A673 (cell line): ENCODE data around the gene HNMT. TPM values are rescaled to one million over a fixed set of nuclear protein-coding genes. Genes with fewer than 3 reads are reported as not detected.

ENCODE experiments used
- BruUV-seq: library from RNA; stranded (reverse); fragments of 400-500 nt; replicated peaks from 2 replicates; lab custom pipeline; 2021; lab: Mats Ljungman, UMichigan
- CTCF ChIA-PET: fragments of 300-600 bp; sonication (Branson Sonifier 250); formaldehyde crosslinking; loops from one replicate; lab custom pipeline; 2022; ENCODE audit warnings: antibody characterized with exemption; lab: Charles Lee
- POLR2A ChIA-PET: fragments of 300-600 bp; sonication (Branson Sonifier 250); formaldehyde crosslinking; loops from one replicate; lab custom pipeline; 2022; ENCODE audit warnings: antibody characterized with exemption; ENCODE audit not compliant: low non-redundant PET; lab: Charles Lee
- DNase-seq: peaks from one replicate; pipeline ENCODE4 v3.0.0-alpha.2; 2015; ENCODE audit warnings: low spot score
- H3K27ac ChIP-seq: fragments of 200-600 bp; sonication (generic); 2 replicates; pipeline ENCODE4 v1.5.1; 2016; ENCODE audit warnings: mixed run types, low read depth, mild to moderate bottlenecking, mixed read lengths, antibody characterized with exemption, low read length; ENCODE audit not compliant: poor library complexity, severe bottlenecking
- H3K27me3 ChIP-seq: fragments of 200-600 bp; sonication (generic); replicated peaks from 2 replicates; pipeline ENCODE4 v1.6.1; 2017; ENCODE audit warnings: mixed run types, low read depth, mild to moderate bottlenecking, mixed read lengths, antibody characterized with exemption, low read length; ENCODE audit not compliant: insufficient read depth, poor library complexity
- H3K36me3 ChIP-seq: fragments of 200-600 bp; sonication (generic); 2 replicates; pipeline ENCODE4 v1.6.1; 2016; ENCODE audit warnings: mixed run types, mild to moderate bottlenecking, mixed read lengths, antibody characterized with exemption, low read length; ENCODE audit not compliant: insufficient read depth, poor library complexity, severe bottlenecking
- H3K4me1 ChIP-seq: fragments of 200-600 bp; sonication (generic); 2 replicates; pipeline ENCODE4 v1.6.1; 2017; ENCODE audit warnings: mixed run types, mild to moderate bottlenecking, mixed read lengths, antibody characterized with exemption, low read length; ENCODE audit not compliant: insufficient read depth, poor library complexity, severe bottlenecking
- H3K4me3 ChIP-seq: fragments of 200-600 bp; sonication (generic); 2 replicates; pipeline ENCODE4 v1.5.1; 2016; ENCODE audit warnings: low read depth, mixed run types, mild to moderate bottlenecking, mixed read lengths, low read length; ENCODE audit not compliant: poor library complexity, severe bottlenecking
- H3K9me3 ChIP-seq: fragments of 200-600 bp; sonication (generic); 2 replicates; pipeline ENCODE4 v1.6.1; 2016; ENCODE audit warnings: mixed run types, low read depth, mild to moderate bottlenecking, mixed read lengths, antibody characterized with exemption, low read length; ENCODE audit not compliant: poor library complexity, severe bottlenecking
- EZH2 ChIP-seq: fragments of 200-600 bp; sonication (generic); IDR thresholded peaks from 2 replicates; pipeline ENCODE4 v1.6.1; 2017; ENCODE audit warnings: borderline replicate concordance, low read depth, mild to moderate bottlenecking, mixed read lengths, antibody characterized with exemption, low read length; ENCODE audit not compliant: poor library complexity, severe bottlenecking
- intact Hi-C: fragments of 100-400 bp; cut with micrococcal nuclease; formaldehyde crosslinking; loops from one replicate; pipeline ENCODE4 v1.10.0; 2022; ENCODE audit not compliant: unreplicated experiment
- total RNA-seq: library from RNA; stranded (reverse); gene quantifications from 2 replicates; pipeline ENCODE4 v1.2.3, GENCODE V29; 2021
- TF ChIP-seq, protein P1 (sequence below): fragments of 300-800, 200-600 bp; sonication (generic); conservative IDR thresholded peaks from 2 replicates; pipeline ENCODE4 v1.5.1; 2017; ENCODE audit warnings: low read depth, mild to moderate bottlenecking, antibody characterized with exemption, low read length, moderate library complexity, mixed read lengths

The HNMT gene
- total RNA-seq, 1 experiment from 2014 or later: 0.82 TPM

GRCh38 chr2:137924019-137924418 lies 40.3 kb upstream of the HNMT start:
- BruUV-seq: no TSS peak
- TF ChIP-seq, protein P1, sequence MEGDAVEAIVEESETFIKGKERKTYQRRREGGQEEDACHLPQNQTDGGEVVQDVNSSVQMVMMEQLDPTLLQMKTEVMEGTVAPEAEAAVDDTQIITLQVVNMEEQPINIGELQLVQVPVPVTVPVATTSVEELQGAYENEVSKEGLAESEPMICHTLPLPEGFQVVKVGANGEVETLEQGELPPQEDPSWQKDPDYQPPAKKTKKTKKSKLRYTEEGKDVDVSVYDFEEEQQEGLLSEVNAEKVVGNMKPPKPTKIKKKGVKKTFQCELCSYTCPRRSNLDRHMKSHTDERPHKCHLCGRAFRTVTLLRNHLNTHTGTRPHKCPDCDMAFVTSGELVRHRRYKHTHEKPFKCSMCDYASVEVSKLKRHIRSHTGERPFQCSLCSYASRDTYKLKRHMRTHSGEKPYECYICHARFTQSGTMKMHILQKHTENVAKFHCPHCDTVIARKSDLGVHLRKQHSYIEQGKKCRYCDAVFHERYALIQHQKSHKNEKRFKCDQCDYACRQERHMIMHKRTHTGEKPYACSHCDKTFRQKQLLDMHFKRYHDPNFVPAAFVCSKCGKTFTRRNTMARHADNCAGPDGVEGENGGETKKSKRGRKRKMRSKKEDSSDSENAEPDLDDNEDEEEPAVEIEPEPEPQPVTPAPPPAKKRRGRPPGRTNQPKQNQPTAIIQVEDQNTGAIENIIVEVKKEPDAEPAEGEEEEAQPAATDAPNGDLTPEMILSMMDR: no peak
- no peak for TF ChIP-seq EZH2
- Histone ChIP-seq H3K9me3 (no peaks in the 10 kb centered on the region), H3K4me1 (no peaks in the 10 kb centered on the region), H3K36me3 (no peaks in the 10 kb centered on the region), H3K27me3 (no peaks in the 10 kb centered on the region), H3K4me3 (no peak overlapping the region), H3K27ac (no peak overlapping the region)
- CTCF ChIA-PET: no interaction called here
- DNase-seq: no peak
- intact Hi-C loops: no loop called here
- POLR2A ChIA-PET: no interaction called here

DNA sequence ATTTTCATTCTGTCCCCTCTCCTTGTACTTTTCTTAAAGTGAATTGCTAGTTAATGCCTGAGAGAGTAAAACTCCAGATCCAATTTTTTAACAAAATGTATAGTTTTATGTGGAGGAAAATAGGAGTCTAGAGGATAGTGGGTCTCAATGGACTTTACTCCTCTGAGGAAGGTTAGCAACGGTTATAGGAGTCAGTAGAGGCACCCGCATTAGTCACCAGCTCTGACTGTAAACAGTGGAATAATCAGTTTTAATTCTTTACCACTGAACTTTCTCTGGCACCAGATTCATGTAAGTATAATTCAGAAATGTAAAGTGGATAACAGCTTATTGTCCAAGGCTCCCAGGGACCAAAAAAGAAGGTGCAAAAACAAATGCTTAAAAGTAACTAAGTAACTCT lies 38.7 kb upstream of the HNMT start:
- H3K4me1 ChIP-seq: no peaks in the 10 kb centered on the region
- H3K36me3 ChIP-seq: no peaks in the 10 kb centered on the region
- no TSS peak for BruUV-seq
- ChIA-PET CTCF (no interaction called here), POLR2A (no interaction called here)
- intact Hi-C loops: no loop called here
- TF ChIP-seq EZH2: no peak
- TF ChIP-seq, protein P1: no peak
- no peak for DNase-seq
- H3K27ac ChIP-seq: no peak overlapping the region
- H3K9me3 ChIP-seq: no peaks in the 10 kb centered on the region
- no peak overlapping the region for H3K4me3 ChIP-seq
- no peaks in the 10 kb centered on the region for H3K27me3 ChIP-seq

DNA sequence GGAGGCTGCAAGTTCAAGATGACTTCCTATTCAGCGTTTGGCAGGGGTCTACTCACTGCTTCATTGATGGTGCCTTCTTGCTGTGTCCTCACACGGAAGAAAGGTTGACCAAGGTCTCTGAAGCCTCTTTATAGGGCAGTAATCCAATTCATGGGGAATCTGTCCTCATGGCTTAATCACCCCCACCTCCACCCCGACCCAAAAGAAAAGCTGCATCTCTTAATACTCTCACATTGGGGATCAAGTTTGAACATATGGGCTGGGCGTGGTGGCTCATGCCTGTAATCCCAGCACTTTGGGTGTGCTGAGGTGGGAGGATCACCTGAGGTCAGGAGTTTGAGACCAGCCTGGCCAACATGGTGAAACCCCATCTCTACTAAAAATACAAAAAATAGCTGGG lies 36.4 kb upstream of the HNMT start:
- Histone ChIP-seq H3K9me3 (no peaks in the 10 kb centered on the region), H3K4me1 (no peaks in the 10 kb centered on the region), H3K27me3 (no peaks in the 10 kb centered on the region), H3K4me3 (no peak overlapping the region), H3K27ac (no peak overlapping the region), H3K36me3 (no peaks in the 10 kb centered on the region)
- ChIA-PET CTCF (no interaction called here), POLR2A (no interaction called here)
- BruUV-seq: no TSS peak
- no peak for DNase-seq
- TF ChIP-seq, protein P1: no peak
- TF ChIP-seq EZH2: no peak
- intact Hi-C loops: no loop called here
